NCI-H2196 treated with DMSO at 0.1 percent for 48 hours (cell line): ENCODE results near the gene MAP2K2.
A peak's percentile ranks its signal among the peaks of the same experiment; 100 is the strongest.

Experiments
- DNase-seq: peaks from one replicate; lab custom pipeline; 2025; ENCODE audit not compliant: unreplicated experiment; lab: John Stamatoyannopoulos, UW

The MAP2K2 gene

GRCh38 chr19:4081441-4082129 lies 42.3 kb downstream of the MAP2K2 start:
- DNase-seq, result no peak

GRCh38 chr19:4080473-4080872 lies 43.4 kb downstream of the MAP2K2 start:
- DNase-seq, result no peak

- DNase-seq, result no peak
These were observed 45.9 kb downstream of the MAP2K2 start for GRCh38 chr19:4077800-4078684.

- no peak for DNase-seq
These were observed 46.9 kb downstream of the MAP2K2 start for GRCh38 chr19:4077007-4077374.

GRCh38 chr19:4075373-4075772 lies 48.5 kb downstream of the MAP2K2 start:
- no peak for DNase-seq

- no peak for DNase-seq
These were observed 52.3 kb downstream of the MAP2K2 start for GRCh38 chr19:4071610-4072009.

- no peak for DNase-seq
These were observed 54.5 kb downstream of the MAP2K2 start for GRCh38 chr19:4069331-4069959.

GRCh38 chr19:4068047-4068966 lies 55.6 kb downstream of the MAP2K2 start:
- no peak for DNase-seq

GRCh38 chr19:4067396-4068046 lies 56.4 kb downstream of the MAP2K2 start:
- DNase-seq, result no peak

- DNase-seq, result no peak
These were observed 57.1 kb downstream of the MAP2K2 start, which contains the start of gene ZBTB7A for GRCh38 chr19:4066682-4067395. TSS of gene ZBTB7A (minus strand) at chr19:4066899. CDS start at chr19:4055232, 11,667 bp downstream.

- no peak for DNase-seq
These were observed 57.7 kb downstream of the MAP2K2 start for GRCh38 chr19:4066176-4066606.

- peak; percentile 93 for DNase-seq
These were observed 58.3 kb downstream of the MAP2K2 start for GRCh38 chr19:4065430-4066175.

- no peak for DNase-seq
These were observed 59.2 kb downstream of the MAP2K2 start for GRCh38 chr19:4064496-4065260.

GRCh38 chr19:4064149-4064495 lies 59.8 kb downstream of the MAP2K2 start:
- no peak for DNase-seq

GRCh38 chr19:4063369-4064148 lies 60.4 kb downstream of the MAP2K2 start:
- no peak for DNase-seq

GRCh38 chr19:4062419-4063368 lies 61.2 kb downstream of the MAP2K2 start:
- no peak for DNase-seq
